ENCODE data around the gene DAB2IP. TPM values are rescaled to one million over a fixed set of nuclear protein-coding genes. Genes with fewer than 3 reads are reported as not detected.

The DAB2IP gene
- total RNA-seq, 6 experiments from 2014 or later: 15.1 to 21.6 (median 19.0) TPM

DNA sequence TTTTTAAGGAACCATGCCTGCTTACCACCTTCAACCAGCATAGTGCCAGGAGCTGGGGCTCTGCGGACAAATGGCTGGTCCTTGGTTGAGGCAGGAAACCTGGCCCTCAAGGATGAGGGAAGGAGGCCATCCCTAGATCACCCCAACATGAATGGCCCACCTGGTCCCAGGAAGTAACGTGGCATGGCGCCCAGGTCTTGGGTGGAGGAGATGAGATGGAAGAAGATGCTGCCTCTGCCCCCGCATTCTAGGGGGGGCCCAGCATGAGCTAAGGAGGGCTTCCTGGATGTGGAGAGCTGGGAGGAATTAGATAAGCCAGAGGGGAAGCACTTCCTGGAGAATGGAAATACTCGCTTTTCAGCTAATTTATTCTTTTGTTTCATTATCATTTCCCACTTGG is 95.0 kb downstream of the DAB2IP start:
- Histone ChIP-seq H3K27me3 (no peaks in the 10 kb centered on the region), H3K36me3 (no peaks in the 10 kb centered on the region), H3K4me3 (no peak overlapping the region), H3K27ac (no peak overlapping the region), H3K4me1 (peaks cover 0 to 16% (median 4%) of the 10 kb centered on the region in 4 donors), H3K9me3 (no peaks in the 10 kb centered on the region)
- ATAC-seq (no peak), DNase-seq (no peak)
- WGBS (ENCODE audit: insufficient coverage, low coverage, low lambda C conversion rate, missing lambda C conversion rate): 74% methylated on average over 5 of the region's 5 CpGs
- intact Hi-C loops (cut with DNase I): loop anchor here in 1 of 2 donors (10.0 kb wide), 1 partner anchor 248 kb away; no protein-coding TSS in a partner anchor
- TF ChIP-seq, protein P1, sequence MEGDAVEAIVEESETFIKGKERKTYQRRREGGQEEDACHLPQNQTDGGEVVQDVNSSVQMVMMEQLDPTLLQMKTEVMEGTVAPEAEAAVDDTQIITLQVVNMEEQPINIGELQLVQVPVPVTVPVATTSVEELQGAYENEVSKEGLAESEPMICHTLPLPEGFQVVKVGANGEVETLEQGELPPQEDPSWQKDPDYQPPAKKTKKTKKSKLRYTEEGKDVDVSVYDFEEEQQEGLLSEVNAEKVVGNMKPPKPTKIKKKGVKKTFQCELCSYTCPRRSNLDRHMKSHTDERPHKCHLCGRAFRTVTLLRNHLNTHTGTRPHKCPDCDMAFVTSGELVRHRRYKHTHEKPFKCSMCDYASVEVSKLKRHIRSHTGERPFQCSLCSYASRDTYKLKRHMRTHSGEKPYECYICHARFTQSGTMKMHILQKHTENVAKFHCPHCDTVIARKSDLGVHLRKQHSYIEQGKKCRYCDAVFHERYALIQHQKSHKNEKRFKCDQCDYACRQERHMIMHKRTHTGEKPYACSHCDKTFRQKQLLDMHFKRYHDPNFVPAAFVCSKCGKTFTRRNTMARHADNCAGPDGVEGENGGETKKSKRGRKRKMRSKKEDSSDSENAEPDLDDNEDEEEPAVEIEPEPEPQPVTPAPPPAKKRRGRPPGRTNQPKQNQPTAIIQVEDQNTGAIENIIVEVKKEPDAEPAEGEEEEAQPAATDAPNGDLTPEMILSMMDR (IDR thresholded peaks at IDR 0.05): no peak

DNA sequence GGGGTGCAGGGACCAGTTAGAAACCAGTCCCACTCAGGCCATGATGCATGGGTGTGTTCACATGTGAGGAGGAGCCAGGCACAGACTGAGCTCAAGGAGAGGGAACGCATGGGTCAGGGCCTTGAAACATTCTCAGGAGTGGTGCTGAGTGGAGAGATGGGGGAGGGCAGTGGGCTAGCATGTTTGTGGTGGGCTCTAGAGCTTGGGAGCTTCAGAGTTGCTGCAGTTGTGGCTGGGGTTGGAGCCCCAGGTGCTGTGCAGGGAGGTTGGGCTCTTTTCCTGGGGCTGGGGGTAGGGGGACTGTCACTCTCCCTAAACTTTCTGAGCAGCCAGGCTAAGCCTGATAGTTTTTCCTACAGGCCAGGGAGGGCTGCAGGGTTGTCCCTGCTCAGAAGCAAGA is 95.4 kb downstream of the DAB2IP start:
- 33% methylated on average over 1 of the region's 1 CpG for WGBS (ENCODE audit: insufficient coverage, low coverage, low lambda C conversion rate, missing lambda C conversion rate)
- intact Hi-C loops (cut with DNase I): loop anchor here in 1 of 2 donors (10.0 kb wide), 1 partner anchor 248 kb away; no protein-coding TSS in a partner anchor
- TF ChIP-seq, protein P1 (IDR thresholded peaks at IDR 0.05): no peak
- TF ChIP-seq POLR2A (IDR thresholded peaks at IDR 0.05): no peak
- Histone ChIP-seq H3K27ac (no peak overlapping the region), H3K4me1 (peaks cover 0 to 16% (median 4%) of the 10 kb centered on the region in 4 donors), H3K36me3 (no peaks in the 10 kb centered on the region), H3K27me3 (no peaks in the 10 kb centered on the region), H3K4me3 (no peak overlapping the region), H3K9me3 (no peaks in the 10 kb centered on the region)
- DNase-seq: no peak
- no peak for ATAC-seq

DNA sequence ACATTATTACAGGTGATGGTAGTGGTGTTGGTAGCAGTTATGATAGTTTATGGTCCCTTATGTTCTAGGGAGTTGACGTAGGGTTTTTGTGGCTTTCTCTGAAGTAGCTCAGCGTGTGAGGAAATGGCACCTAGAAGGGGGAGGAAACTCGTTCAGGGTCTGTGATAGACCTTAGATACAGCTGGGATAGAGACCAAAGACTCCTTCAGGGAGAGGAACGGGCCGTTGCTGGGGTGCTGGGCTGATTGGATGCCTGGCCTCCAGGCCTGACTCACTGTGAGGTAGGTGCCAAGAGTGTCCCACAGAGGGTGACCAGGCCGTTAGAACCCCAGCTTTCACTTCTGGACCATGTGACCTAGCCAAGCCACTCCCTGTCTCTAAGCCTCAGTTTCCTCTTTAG is 96.6 kb downstream of the DAB2IP start:
- DNase-seq (no peak), ATAC-seq (no peak)
- intact Hi-C loops (cut with DNase I): loop anchor here in 1 of 2 donors (10.0 kb wide), 1 partner anchor 247 kb away; no protein-coding TSS in a partner anchor
- 49% methylated on average over 4 of the region's 6 CpGs for WGBS (ENCODE audit: insufficient coverage, low coverage, low lambda C conversion rate, missing lambda C conversion rate)
- Histone ChIP-seq H3K4me1 (peaks cover 0 to 15% (median 4%) of the 10 kb centered on the region in 4 donors), H3K36me3 (no peaks in the 10 kb centered on the region), H3K27ac (no peak overlapping the region), H3K4me3 (no peak overlapping the region), H3K27me3 (no peaks in the 10 kb centered on the region), H3K9me3 (no peaks in the 10 kb centered on the region)
- TF ChIP-seq, protein P1 (IDR thresholded peaks at IDR 0.05): no peak
- no peak for TF ChIP-seq POLR2A (IDR thresholded peaks at IDR 0.05)

DNA sequence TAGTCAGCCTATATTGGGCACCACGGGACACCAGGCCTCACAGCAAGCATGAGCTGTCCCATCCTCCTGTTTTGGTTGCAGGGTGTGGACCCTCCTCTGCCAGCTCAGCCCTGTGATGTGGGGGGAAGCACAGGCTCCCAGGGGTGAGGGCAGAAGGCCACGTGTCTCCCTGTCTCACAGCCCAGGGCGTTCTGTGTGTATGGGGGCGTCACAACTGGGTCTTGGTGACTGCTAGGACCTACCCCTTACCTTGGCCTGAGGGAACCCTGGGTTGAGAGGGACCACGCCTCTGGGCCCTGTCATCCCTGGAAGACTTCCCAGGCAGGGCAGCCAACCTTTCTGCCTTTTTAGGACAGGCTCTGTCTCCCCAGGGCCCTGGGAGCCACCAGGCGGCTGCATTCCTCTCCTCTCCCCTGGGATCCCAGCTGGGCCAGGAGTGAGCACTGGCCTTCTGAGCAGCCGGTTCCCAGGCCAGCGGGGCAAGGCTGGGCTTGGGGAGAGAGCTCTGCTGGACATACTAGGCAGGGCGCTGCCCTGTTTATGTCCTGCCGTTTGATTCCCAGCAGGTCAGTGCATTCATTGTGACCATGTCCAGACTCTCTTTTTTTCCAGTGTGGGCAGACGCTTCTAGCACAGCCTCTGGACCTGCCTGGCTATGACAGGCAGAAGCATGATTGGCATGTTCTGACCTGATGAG is 97.4 kb downstream of the DAB2IP start:
- no CpG with 5 or more reads among the region's 11 CpGs for WGBS (ENCODE audit: insufficient coverage, low coverage, low lambda C conversion rate, missing lambda C conversion rate)
- no peaks in the 10 kb centered on the region for H3K9me3 ChIP-seq
- ATAC-seq: no peak
- H3K27ac ChIP-seq: no peak overlapping the region
- no peaks in the 10 kb centered on the region for H3K36me3 ChIP-seq
- H3K27me3 ChIP-seq: no peaks in the 10 kb centered on the region
- TF ChIP-seq, protein P1 (IDR thresholded peaks at IDR 0.05): no peak
- TF ChIP-seq POLR2A (IDR thresholded peaks at IDR 0.05): no peak
- no peak for DNase-seq
- peaks cover 0 to 12% (median 4%) of the 10 kb centered on the region in 4 donors for H3K4me1 ChIP-seq
- no peak overlapping the region for H3K4me3 ChIP-seq
- intact Hi-C loops (cut with DNase I): loop anchor here in 1 of 2 donors (10.0 kb wide), 1 partner anchor 246 kb away; no protein-coding TSS in a partner anchor
